Bronchial epithelial cell (primary cell): ENCODE data around the gene NKX1-1. TPM values are rescaled to one million over a fixed set of nuclear protein-coding genes. Genes with fewer than 3 reads are reported as not detected.
A peak's percentile ranks its signal among the peaks of the same experiment; 100 is the strongest.
"Not testable (repeated sequence)": the region's sequence is repeated elsewhere in the genome, so short reads cannot be mapped to it uniquely, and the experiment has no call there.

Source experiments
- DNase-seq: peaks from one replicate; pipeline ENCODE4 v3.0.0-alpha.2; 2010; ENCODE audit warnings: low read depth
- FAIRE-seq: peaks from 2 replicates; lab custom pipeline; 2011; peaks lifted over from hg19 to GRCh38; lab: Jason Lieb, UNC
- H3K27me3 ChIP-seq: 2 replicates; pipeline ENCODE4 v1.5.1; 2011; ENCODE audit warnings: low read length; ENCODE audit not compliant: control insufficient read depth, insufficient read depth
- H3K36me3 ChIP-seq: 2 replicates; pipeline ENCODE4 v1.5.1; 2011; ENCODE audit warnings: low read length; ENCODE audit not compliant: control insufficient read depth, insufficient read depth
- H3K4me3 ChIP-seq: 2 replicates; pipeline ENCODE4 v1.5.1; 2011; ENCODE audit warnings: mild to moderate bottlenecking, low read depth, low read length, control low read depth
- total RNA-seq: library from RNA; depleted of rRNA; stranded (reverse); fragments of >200 nt; gene quantifications from 2 replicates; pipeline ENCODE4 v1.2.1, GENCODE V29; 2014
- TF ChIP-seq, protein P1 (sequence below): IDR thresholded peaks from 2 replicates; pipeline ENCODE4 v1.5.1; 2011; ENCODE audit warnings: mild to moderate bottlenecking, moderate library complexity, low read length, control low read depth, inconsistent platforms; ENCODE audit not compliant: insufficient read depth, severe bottlenecking

Gene NKX1-1
- total RNA-seq, 1 donor from 2014 or later = not detected

- Histone ChIP-seq H3K4me3 (no peak overlapping the region), H3K27me3 (no peaks in the 10 kb centered on the region), H3K36me3 (peaks cover 1% of the 10 kb centered on the region)
- FAIRE-seq (peak; percentile 58), DNase-seq (no peak)
- TF ChIP-seq, protein P1, sequence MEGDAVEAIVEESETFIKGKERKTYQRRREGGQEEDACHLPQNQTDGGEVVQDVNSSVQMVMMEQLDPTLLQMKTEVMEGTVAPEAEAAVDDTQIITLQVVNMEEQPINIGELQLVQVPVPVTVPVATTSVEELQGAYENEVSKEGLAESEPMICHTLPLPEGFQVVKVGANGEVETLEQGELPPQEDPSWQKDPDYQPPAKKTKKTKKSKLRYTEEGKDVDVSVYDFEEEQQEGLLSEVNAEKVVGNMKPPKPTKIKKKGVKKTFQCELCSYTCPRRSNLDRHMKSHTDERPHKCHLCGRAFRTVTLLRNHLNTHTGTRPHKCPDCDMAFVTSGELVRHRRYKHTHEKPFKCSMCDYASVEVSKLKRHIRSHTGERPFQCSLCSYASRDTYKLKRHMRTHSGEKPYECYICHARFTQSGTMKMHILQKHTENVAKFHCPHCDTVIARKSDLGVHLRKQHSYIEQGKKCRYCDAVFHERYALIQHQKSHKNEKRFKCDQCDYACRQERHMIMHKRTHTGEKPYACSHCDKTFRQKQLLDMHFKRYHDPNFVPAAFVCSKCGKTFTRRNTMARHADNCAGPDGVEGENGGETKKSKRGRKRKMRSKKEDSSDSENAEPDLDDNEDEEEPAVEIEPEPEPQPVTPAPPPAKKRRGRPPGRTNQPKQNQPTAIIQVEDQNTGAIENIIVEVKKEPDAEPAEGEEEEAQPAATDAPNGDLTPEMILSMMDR = no peak
Measured at GRCh38 chr4:1375761-1376322, 30.4 kb downstream of the NKX1-1 start.

GRCh38 chr4:1375051-1375721 lies 31.1 kb downstream of the NKX1-1 start:
- Histone ChIP-seq H3K36me3 (peaks cover 1% of the 10 kb centered on the region), H3K4me3 (no peak overlapping the region), H3K27me3 (no peaks in the 10 kb centered on the region)
- DNase-seq (no peak), FAIRE-seq (no peak)
- TF ChIP-seq, protein P1 = no peak

DNA sequence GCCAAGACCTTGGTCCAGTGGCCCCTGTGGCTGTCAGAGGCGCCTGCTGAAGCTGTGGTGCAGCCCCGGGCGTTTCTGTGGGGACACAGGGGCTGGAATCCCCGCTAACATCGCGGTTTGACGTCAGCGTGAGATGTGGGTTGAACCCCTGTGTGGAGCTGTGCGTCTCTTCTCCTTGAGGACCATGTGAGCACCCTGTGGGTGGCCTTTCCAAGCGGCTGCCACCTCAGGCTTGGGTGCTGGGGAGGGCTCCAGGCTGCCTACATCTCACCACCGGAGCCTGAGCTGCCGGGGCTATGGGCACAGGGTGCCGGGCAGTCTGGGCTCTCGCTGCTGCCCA lies 31.6 kb downstream of the NKX1-1 start:
- Histone ChIP-seq H3K4me3 (no peak overlapping the region), H3K36me3 (peaks cover 1% of the 10 kb centered on the region), H3K27me3 (no peaks in the 10 kb centered on the region)
- no peak for DNase-seq
- TF ChIP-seq, protein P1 = no peak
- FAIRE-seq = no peak

GRCh38 chr4:1373892-1374705 lies 32.1 kb downstream of the NKX1-1 start:
- TF ChIP-seq, protein P1 = no peak
- Histone ChIP-seq H3K4me3 (no peak overlapping the region), H3K36me3 (peaks cover 1% of the 10 kb centered on the region), H3K27me3 (no peaks in the 10 kb centered on the region)
- no peak for DNase-seq
- FAIRE-seq = no peak

DNA sequence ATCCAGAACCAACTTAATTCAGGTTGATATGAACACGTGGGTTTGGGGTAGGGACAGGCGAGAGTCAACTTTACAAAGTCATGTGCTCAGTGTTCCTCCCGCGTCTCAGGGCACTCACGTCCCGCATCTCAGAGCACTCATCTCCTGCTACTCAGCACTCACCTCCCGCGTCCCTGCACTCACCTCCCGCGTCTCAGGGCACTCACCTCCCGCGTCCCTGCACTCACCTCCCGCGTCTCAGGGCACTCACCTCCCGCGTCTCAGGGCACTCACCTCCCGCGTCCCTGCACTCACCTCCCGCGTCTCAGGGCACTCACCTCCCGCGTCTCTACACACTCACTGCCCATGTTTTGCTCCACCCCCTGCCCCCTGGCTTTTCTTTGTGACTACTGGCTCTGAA lies 33.7 kb downstream of the NKX1-1 start:
- not testable (repeated sequence) for H3K27me3 ChIP-seq, FAIRE-seq, H3K4me3 ChIP-seq, DNase-seq, H3K36me3 ChIP-seq
